Panc1 (cell line): ENCODE measurements around the gene POLN.

ENCODE experiments used
- CTCF ChIP-seq: fragments of 450-650 bp; IDR thresholded peaks from 2 replicates; pipeline ENCODE4 v1.5.1; 2017; ENCODE audit warnings: mild to moderate bottlenecking
- REST ChIP-seq, 2 experiments: IDR thresholded peaks; 2 replicates each; pipeline ENCODE4 v1.6.1; 2011 to 2012; ENCODE audit warnings: low read depth in 2 of 2, control low read depth in 1 of 2, low read length in 1 of 2, mild to moderate bottlenecking in 1 of 2, moderate library complexity in 1 of 2; ENCODE audit not compliant: insufficient read depth in 1 of 2

GRCh38 chr4:2262944-2263250, 21.0 kb upstream of the POLN start:
- TF ChIP-seq CTCF (no peak), REST (IDR thresholded peaks at IDR 0.05; ENCODE audit: insufficient read depth in 1 of 2, low read depth in 2 of 2, low read length in 1 of 2) (no peak)
